WTC11 (cell line): ENCODE results near the gene UFSP2. TPM values are rescaled to one million over a fixed set of nuclear protein-coding genes. Genes with fewer than 3 reads are reported as not detected.

Experiments
- ATAC-seq: fragments of 200-7000 bp; cut with Tn5 transposase; 2 replicates; pipeline ENCODE4 v1.10.0; 2021; ENCODE audit warnings: mild to moderate bottlenecking, moderate library complexity
- CTCF ChIA-PET: fragments of 300-600 bp; sonication (Branson Sonifier 250); formaldehyde crosslinking; loops from one replicate; lab custom pipeline; 2021; ENCODE audit warnings: antibody characterized with exemption; lab: Charles Lee
- POLR2A ChIA-PET: fragments of 350-600 bp; sonication (Branson Sonifier 250); formaldehyde crosslinking; loops from one replicate; lab custom pipeline; 2021; ENCODE audit warnings: antibody characterized with exemption; lab: Charles Lee
- DNase-seq: peaks from one replicate; pipeline ENCODE4 v3.0.0; 2021; ENCODE audit warnings: low spot score
- H3K27ac Mint-ChIP-seq: 2 replicates; pipeline ENCODE4 v1.8.0; 2021; ENCODE audit warnings: mixed read lengths
- H3K27me3 Mint-ChIP-seq: 2 replicates; pipeline ENCODE4 v1.8.0; 2021; ENCODE audit warnings: low read depth, mild to moderate bottlenecking, moderate library complexity, mixed read lengths
- H3K36me3 Mint-ChIP-seq: 2 replicates; pipeline ENCODE4 v1.8.0; 2021; ENCODE audit warnings: mixed read lengths
- H3K4me1 Mint-ChIP-seq: 2 replicates; pipeline ENCODE4 v1.8.0; 2022; ENCODE audit warnings: mixed read lengths
- H3K4me3 Mint-ChIP-seq: 2 replicates; pipeline ENCODE4 v1.8.0; 2021; ENCODE audit warnings: mild to moderate bottlenecking, moderate library complexity, mixed read lengths
- H3K9me3 Mint-ChIP-seq: 2 replicates; pipeline ENCODE4 v1.8.0; 2021; ENCODE audit warnings: mixed read lengths
- AFF4 ChIP-seq: sonication (generic); formaldehyde crosslinking; IDR thresholded peaks from 2 replicates; pipeline ENCODE4 v1.8.1; 2023; ENCODE audit warnings: mild to moderate bottlenecking, missing genetic modification reagents, borderline replicate concordance
- ATF1 ChIP-seq: sonication (generic); formaldehyde crosslinking; IDR thresholded peaks from 2 replicates; pipeline ENCODE4 v1.8.1; 2023; ENCODE audit warnings: mild to moderate bottlenecking, moderate library complexity, missing genetic modification reagents
- CBFB ChIP-seq: sonication (generic); formaldehyde crosslinking; IDR thresholded peaks from 2 replicates; pipeline ENCODE4 v1.8.1; 2022; ENCODE audit warnings: mild to moderate bottlenecking, low read depth, missing genetic modification reagents
- CDX4 ChIP-seq: fragments of 250-450 bp; sonication (Bioruptor Pico); IDR thresholded peaks from 2 replicates; pipeline ENCODE4 v1.9.0; 2021; ENCODE audit warnings: moderate library complexity, mild to moderate bottlenecking, inconsistent platforms, borderline replicate concordance
- ELF4 ChIP-seq: sonication (generic); formaldehyde crosslinking; IDR thresholded peaks from 2 replicates; pipeline ENCODE4 v1.8.1; 2022; ENCODE audit warnings: low read depth, mild to moderate bottlenecking, moderate library complexity, missing genetic modification reagents
- GABPB1 ChIP-seq: sonication (generic); formaldehyde crosslinking; IDR thresholded peaks from 2 replicates; pipeline ENCODE4 v1.8.1; 2023; ENCODE audit warnings: mild to moderate bottlenecking, missing genetic modification reagents
- MAX ChIP-seq: sonication (generic); formaldehyde crosslinking; IDR thresholded peaks from 2 replicates; pipeline ENCODE4 v1.8.0; 2022; ENCODE audit warnings: mild to moderate bottlenecking, missing genetic modification reagents
- MYBL2 ChIP-seq: sonication (generic); formaldehyde crosslinking; IDR thresholded peaks from 2 replicates; pipeline ENCODE4 v1.8.1; 2023; ENCODE audit warnings: mild to moderate bottlenecking, moderate library complexity, missing genetic modification reagents
- NR1H2 ChIP-seq: sonication (generic); formaldehyde crosslinking; IDR thresholded peaks from 2 replicates; pipeline ENCODE4 v1.9.0; 2021; ENCODE audit warnings: mild to moderate bottlenecking, moderate library complexity, missing genetic modification reagents
- RELA ChIP-seq: sonication (generic); formaldehyde crosslinking; IDR thresholded peaks from 2 replicates; pipeline ENCODE4 v1.8.1; 2022; ENCODE audit warnings: missing genetic modification reagents, mild to moderate bottlenecking, borderline replicate concordance
- TCF7 ChIP-seq: sonication (generic); formaldehyde crosslinking; IDR thresholded peaks from 2 replicates; pipeline ENCODE4 v1.8.0; 2022; ENCODE audit warnings: mild to moderate bottlenecking, low read depth, missing genetic modification reagents, moderate library complexity
- ZNF416 ChIP-seq: fragments of 250-450 bp; sonication (Bioruptor Pico); IDR thresholded peaks from 2 replicates; pipeline ENCODE4 v1.9.0; 2021; ENCODE audit warnings: mild to moderate bottlenecking, inconsistent platforms
- ZNF671 ChIP-seq: fragments of 250-450 bp; sonication (Bioruptor Pico); IDR thresholded peaks from 2 replicates; pipeline ENCODE4 v1.8.0; 2021; ENCODE audit warnings: mild to moderate bottlenecking
- total RNA-seq: library from RNA; stranded (reverse); gene quantifications from 3 replicates; pipeline ENCODE4 v1.2.3, GENCODE V29; 2021
- TF ChIP-seq, protein P1 (sequence below): sonication (generic); formaldehyde crosslinking; conservative IDR thresholded peaks from 2 replicates; pipeline ENCODE4 v1.8.1; 2023; ENCODE audit warnings: mild to moderate bottlenecking, low read depth, missing genetic modification reagents, moderate library complexity
- TF ChIP-seq, protein P2 (sequence below): sonication (generic); formaldehyde crosslinking; IDR thresholded peaks from 2 replicates; pipeline ENCODE4 v1.8.1; 2023; ENCODE audit warnings: mild to moderate bottlenecking, missing genetic modification reagents
- TF ChIP-seq, protein P3 (sequence below): fragments of 200-600 bp; IDR thresholded peaks from 2 replicates; pipeline ENCODE4 v1.8.0; 2022; ENCODE audit warnings: antibody characterized with exemption
- TF ChIP-seq, protein P4 (sequence below): sonication (generic); formaldehyde crosslinking; IDR thresholded peaks from 2 replicates; pipeline ENCODE4 v1.8.0; 2022; ENCODE audit warnings: mild to moderate bottlenecking, missing genetic modification reagents
- TF ChIP-seq, protein P5 (sequence below): sonication (generic); formaldehyde crosslinking; IDR thresholded peaks from 2 replicates; pipeline ENCODE4 v1.8.1; 2022; ENCODE audit warnings: low read depth, missing genetic modification reagents, borderline replicate concordance

The UFSP2 gene
- total RNA-seq, 1 experiment from 2014 or later, result 30.8 TPM

DNA sequence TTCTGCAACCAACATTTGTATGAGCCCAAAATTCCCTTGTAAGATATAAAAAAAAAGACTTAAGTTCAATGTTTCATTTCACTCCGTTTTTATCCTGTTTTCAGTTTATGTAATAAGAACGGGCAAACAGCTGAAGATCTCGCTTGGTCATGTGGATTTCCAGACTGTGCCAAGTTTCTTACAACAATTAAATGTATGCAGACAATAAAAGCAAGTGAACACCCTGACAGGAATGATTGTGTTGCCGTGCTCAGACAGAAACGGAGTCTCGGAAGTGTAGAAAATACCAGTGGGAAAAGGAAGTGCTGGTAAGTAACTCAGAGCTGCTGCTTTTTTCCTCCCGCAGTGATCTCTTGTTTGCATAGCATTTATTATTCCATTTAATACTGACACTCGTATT is 26.3 kb downstream of the UFSP2 start (continued):
- no peak for TF ChIP-seq NR1H2 (CRISPR knock-in tag)
- TF ChIP-seq, protein P1, sequence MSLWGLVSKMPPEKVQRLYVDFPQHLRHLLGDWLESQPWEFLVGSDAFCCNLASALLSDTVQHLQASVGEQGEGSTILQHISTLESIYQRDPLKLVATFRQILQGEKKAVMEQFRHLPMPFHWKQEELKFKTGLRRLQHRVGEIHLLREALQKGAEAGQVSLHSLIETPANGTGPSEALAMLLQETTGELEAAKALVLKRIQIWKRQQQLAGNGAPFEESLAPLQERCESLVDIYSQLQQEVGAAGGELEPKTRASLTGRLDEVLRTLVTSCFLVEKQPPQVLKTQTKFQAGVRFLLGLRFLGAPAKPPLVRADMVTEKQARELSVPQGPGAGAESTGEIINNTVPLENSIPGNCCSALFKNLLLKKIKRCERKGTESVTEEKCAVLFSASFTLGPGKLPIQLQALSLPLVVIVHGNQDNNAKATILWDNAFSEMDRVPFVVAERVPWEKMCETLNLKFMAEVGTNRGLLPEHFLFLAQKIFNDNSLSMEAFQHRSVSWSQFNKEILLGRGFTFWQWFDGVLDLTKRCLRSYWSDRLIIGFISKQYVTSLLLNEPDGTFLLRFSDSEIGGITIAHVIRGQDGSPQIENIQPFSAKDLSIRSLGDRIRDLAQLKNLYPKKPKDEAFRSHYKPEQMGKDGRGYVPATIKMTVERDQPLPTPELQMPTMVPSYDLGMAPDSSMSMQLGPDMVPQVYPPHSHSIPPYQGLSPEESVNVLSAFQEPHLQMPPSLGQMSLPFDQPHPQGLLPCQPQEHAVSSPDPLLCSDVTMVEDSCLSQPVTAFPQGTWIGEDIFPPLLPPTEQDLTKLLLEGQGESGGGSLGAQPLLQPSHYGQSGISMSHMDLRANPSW (CRISPR knock-in tag), result no peak
- no peak for TF ChIP-seq GABPB1
- TF ChIP-seq, protein P2, sequence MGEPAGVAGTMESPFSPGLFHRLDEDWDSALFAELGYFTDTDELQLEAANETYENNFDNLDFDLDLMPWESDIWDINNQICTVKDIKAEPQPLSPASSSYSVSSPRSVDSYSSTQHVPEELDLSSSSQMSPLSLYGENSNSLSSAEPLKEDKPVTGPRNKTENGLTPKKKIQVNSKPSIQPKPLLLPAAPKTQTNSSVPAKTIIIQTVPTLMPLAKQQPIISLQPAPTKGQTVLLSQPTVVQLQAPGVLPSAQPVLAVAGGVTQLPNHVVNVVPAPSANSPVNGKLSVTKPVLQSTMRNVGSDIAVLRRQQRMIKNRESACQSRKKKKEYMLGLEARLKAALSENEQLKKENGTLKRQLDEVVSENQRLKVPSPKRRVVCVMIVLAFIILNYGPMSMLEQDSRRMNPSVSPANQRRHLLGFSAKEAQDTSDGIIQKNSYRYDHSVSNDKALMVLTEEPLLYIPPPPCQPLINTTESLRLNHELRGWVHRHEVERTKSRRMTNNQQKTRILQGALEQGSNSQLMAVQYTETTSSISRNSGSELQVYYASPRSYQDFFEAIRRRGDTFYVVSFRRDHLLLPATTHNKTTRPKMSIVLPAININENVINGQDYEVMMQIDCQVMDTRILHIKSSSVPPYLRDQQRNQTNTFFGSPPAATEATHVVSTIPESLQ (CRISPR knock-in tag), result no peak
- TF ChIP-seq, protein P3, sequence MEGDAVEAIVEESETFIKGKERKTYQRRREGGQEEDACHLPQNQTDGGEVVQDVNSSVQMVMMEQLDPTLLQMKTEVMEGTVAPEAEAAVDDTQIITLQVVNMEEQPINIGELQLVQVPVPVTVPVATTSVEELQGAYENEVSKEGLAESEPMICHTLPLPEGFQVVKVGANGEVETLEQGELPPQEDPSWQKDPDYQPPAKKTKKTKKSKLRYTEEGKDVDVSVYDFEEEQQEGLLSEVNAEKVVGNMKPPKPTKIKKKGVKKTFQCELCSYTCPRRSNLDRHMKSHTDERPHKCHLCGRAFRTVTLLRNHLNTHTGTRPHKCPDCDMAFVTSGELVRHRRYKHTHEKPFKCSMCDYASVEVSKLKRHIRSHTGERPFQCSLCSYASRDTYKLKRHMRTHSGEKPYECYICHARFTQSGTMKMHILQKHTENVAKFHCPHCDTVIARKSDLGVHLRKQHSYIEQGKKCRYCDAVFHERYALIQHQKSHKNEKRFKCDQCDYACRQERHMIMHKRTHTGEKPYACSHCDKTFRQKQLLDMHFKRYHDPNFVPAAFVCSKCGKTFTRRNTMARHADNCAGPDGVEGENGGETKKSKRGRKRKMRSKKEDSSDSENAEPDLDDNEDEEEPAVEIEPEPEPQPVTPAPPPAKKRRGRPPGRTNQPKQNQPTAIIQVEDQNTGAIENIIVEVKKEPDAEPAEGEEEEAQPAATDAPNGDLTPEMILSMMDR, result no peak
- TF ChIP-seq, protein P4, sequence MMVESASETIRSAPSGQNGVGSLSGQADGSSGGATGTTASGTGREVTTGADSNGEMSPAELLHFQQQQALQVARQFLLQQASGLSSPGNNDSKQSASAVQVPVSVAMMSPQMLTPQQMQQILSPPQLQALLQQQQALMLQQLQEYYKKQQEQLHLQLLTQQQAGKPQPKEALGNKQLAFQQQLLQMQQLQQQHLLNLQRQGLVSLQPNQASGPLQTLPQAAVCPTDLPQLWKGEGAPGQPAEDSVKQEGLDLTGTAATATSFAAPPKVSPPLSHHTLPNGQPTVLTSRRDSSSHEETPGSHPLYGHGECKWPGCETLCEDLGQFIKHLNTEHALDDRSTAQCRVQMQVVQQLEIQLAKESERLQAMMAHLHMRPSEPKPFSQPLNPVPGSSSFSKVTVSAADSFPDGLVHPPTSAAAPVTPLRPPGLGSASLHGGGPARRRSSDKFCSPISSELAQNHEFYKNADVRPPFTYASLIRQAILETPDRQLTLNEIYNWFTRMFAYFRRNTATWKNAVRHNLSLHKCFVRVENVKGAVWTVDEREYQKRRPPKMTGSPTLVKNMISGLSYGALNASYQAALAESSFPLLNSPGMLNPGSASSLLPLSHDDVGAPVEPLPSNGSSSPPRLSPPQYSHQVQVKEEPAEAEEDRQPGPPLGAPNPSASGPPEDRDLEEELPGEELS (CRISPR knock-in tag), result no peak
- TF ChIP-seq ATF1 (CRISPR knock-in tag), result no peak
- TF ChIP-seq ZNF671, result no peak
- no peak for TF ChIP-seq MAX (CRISPR knock-in tag)
- no peak for TF ChIP-seq TCF7 (CRISPR knock-in tag)
- TF ChIP-seq CDX4 (CRISPR knock-in tag), result no peak

DNA sequence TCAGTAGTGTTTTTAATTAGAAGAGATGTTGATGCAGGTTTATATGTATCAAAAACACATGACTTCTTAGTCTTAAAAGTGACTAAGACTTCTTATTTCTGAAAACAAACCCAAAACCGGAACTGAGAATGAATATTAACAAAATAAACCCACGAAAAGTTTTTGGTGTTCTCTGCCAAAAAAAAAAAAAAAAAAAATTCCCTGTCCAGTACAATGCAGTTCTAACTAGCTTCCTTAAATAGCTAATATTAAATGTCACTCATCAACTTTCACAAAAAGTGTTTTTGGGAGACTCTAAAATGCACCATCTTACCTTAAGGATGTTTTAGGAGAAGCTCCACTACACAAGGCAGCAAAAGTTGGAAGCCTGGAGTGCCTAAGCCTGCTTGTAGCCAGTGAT is 27.1 kb downstream of the UFSP2 start:
- H3K36me3 Mint-ChIP-seq, result peaks cover 49% of the 10 kb centered on the region
- no peak overlapping the region for H3K4me3 Mint-ChIP-seq
- no peaks in the 10 kb centered on the region for H3K27me3 Mint-ChIP-seq
- ChIA-PET CTCF (no interaction called here), POLR2A (no interaction called here)
- DNase-seq (no peak), ATAC-seq (no peak)
- H3K4me1 Mint-ChIP-seq, result peaks cover 22% of the 10 kb centered on the region
- no peak overlapping the region for H3K27ac Mint-ChIP-seq
- H3K9me3 Mint-ChIP-seq, result no peaks in the 10 kb centered on the region
- TF ChIP-seq AFF4 (CRISPR knock-in tag) (no peak), ELF4 (no peak), RELA (CRISPR knock-in tag) (no peak), MYBL2 (CRISPR knock-in tag) (no peak), ZNF416 (CRISPR knock-in tag) (no peak), CBFB (CRISPR knock-in tag) (no peak)
- TF ChIP-seq, protein P5, sequence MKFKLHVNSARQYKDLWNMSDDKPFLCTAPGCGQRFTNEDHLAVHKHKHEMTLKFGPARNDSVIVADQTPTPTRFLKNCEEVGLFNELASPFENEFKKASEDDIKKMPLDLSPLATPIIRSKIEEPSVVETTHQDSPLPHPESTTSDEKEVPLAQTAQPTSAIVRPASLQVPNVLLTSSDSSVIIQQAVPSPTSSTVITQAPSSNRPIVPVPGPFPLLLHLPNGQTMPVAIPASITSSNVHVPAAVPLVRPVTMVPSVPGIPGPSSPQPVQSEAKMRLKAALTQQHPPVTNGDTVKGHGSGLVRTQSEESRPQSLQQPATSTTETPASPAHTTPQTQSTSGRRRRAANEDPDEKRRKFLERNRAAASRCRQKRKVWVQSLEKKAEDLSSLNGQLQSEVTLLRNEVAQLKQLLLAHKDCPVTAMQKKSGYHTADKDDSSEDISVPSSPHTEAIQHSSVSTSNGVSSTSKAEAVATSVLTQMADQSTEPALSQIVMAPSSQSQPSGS, result no peak
- TF ChIP-seq, protein P4 (CRISPR knock-in tag), result no peak
